SK-N-SH treated with all-trans-retinoic acid at 6 μM for 48 hours (cell line): ENCODE data around the gene PRKCQ.

Experiments
- ATAC-seq: fragments of 200-7000 bp; cut with Tn5 transposase; 3 replicates; pipeline ENCODE4 v1.9.1; 2020; ENCODE audit warnings: mild to moderate bottlenecking, moderate library complexity
- ARNTL ChIP-seq: fragments of 450-650 bp; formaldehyde crosslinking; IDR thresholded peaks from 2 replicates; pipeline ENCODE4 v1.5.0; 2020; ENCODE audit warnings: low read depth, mild to moderate bottlenecking, moderate library complexity, borderline replicate concordance
- BACH2 ChIP-seq: fragments of 250-450 bp; sonication (Bioruptor Pico); IDR thresholded peaks from 2 replicates; pipeline ENCODE4 v1.9.0; 2021; ENCODE audit warnings: mild to moderate bottlenecking, borderline replicate concordance
- CSDC2 ChIP-seq: fragments of 250-450 bp; sonication (Bioruptor Pico); IDR thresholded peaks from 2 replicates; pipeline ENCODE4 v1.5.0; 2020; ENCODE audit warnings: mild to moderate bottlenecking, moderate library complexity
- CSRNP3 ChIP-seq: fragments of 250-450 bp; sonication (Bioruptor Pico); IDR thresholded peaks from 2 replicates; pipeline ENCODE4 v1.5.1; 2021; ENCODE audit warnings: mild to moderate bottlenecking, moderate library complexity
- ESRRG ChIP-seq: fragments of 250-450 bp; sonication (Bioruptor Pico); IDR thresholded peaks from 2 replicates; pipeline ENCODE4 v1.6.1; 2021; ENCODE audit warnings: mild to moderate bottlenecking
- GLIS3 ChIP-seq: fragments of 250-450 bp; sonication (Bioruptor Pico); IDR thresholded peaks from 2 replicates; pipeline ENCODE4 v1.5.0; 2020; ENCODE audit warnings: mild to moderate bottlenecking, moderate library complexity
- ISL1 ChIP-seq: fragments of 250-450 bp; sonication (Bioruptor Pico); IDR thresholded peaks from 2 replicates; pipeline ENCODE4 v2.1.2; 2022; ENCODE audit warnings: mild to moderate bottlenecking, moderate library complexity
- OSR1 ChIP-seq: fragments of 250-450 bp; sonication (Bioruptor Pico); IDR thresholded peaks from 2 replicates; pipeline ENCODE4 v1.8.0; 2022; ENCODE audit warnings: moderate library complexity, mild to moderate bottlenecking, inconsistent platforms
- PATZ1 ChIP-seq: fragments of 250-450 bp; sonication (Bioruptor Pico); IDR thresholded peaks from 2 replicates; pipeline ENCODE4 v1.8.0; 2020; ENCODE audit warnings: mild to moderate bottlenecking, moderate library complexity, borderline replicate concordance
- PPARA ChIP-seq: fragments of 250-450 bp; sonication (Bioruptor Pico); IDR thresholded peaks from 2 replicates; pipeline ENCODE4 v1.5.0; 2020; ENCODE audit warnings: mild to moderate bottlenecking, borderline replicate concordance
- RARB ChIP-seq: fragments of 250-450 bp; sonication (Bioruptor Pico); IDR thresholded peaks from 2 replicates; pipeline ENCODE4 v1.8.0; 2021; ENCODE audit warnings: mild to moderate bottlenecking, moderate library complexity
- SNAI2 ChIP-seq: fragments of 250-450 bp; sonication (Bioruptor Pico); IDR thresholded peaks from 2 replicates; pipeline ENCODE4 v1.5.0; 2020; ENCODE audit warnings: mild to moderate bottlenecking, moderate library complexity
- TCF4 ChIP-seq: fragments of 250-450 bp; sonication (Bioruptor Pico); IDR thresholded peaks from 2 replicates; pipeline ENCODE4 v1.8.0; 2021; ENCODE audit warnings: mild to moderate bottlenecking, moderate library complexity, borderline replicate concordance
- TOX ChIP-seq: fragments of 250-450 bp; sonication (Bioruptor Pico); IDR thresholded peaks from 2 replicates; pipeline ENCODE4 v1.8.0; 2021; ENCODE audit warnings: mild to moderate bottlenecking, moderate library complexity, borderline replicate concordance
- ZC3H10 ChIP-seq: fragments of 250-450 bp; sonication (Bioruptor Pico); IDR thresholded peaks from 2 replicates; pipeline ENCODE4 v1.5.1; 2021; ENCODE audit warnings: mild to moderate bottlenecking, moderate library complexity
- ZFP3 ChIP-seq: fragments of 250-450 bp; sonication (Bioruptor Pico); IDR thresholded peaks from 2 replicates; pipeline ENCODE4 v1.5.0; 2020; ENCODE audit warnings: mild to moderate bottlenecking, moderate library complexity
- ZFP30 ChIP-seq: fragments of 450-650 bp; formaldehyde crosslinking; IDR thresholded peaks from 2 replicates; pipeline ENCODE4 v1.5.0; 2022; ENCODE audit warnings: mild to moderate bottlenecking, moderate library complexity
- ZNF565 ChIP-seq: fragments of 450-650 bp; formaldehyde crosslinking; conservative IDR thresholded peaks from 2 replicates; pipeline ENCODE4 v1.5.0; 2020; ENCODE audit warnings: low read depth, mild to moderate bottlenecking, moderate library complexity
- ZNF70 ChIP-seq: fragments of 450-650 bp; formaldehyde crosslinking; IDR thresholded peaks from 2 replicates; pipeline ENCODE4 v1.5.0; 2020; ENCODE audit warnings: mild to moderate bottlenecking, moderate library complexity
- ZNF8 ChIP-seq: fragments of 450-650 bp; formaldehyde crosslinking; IDR thresholded peaks from 2 replicates; pipeline ENCODE4 v1.5.0; 2020; ENCODE audit warnings: mild to moderate bottlenecking, moderate library complexity
- TF ChIP-seq, protein P1 (sequence below): fragments of 250-450 bp; sonication (Bioruptor Pico); IDR thresholded peaks from 2 replicates; pipeline ENCODE4 v1.5.1; 2020; ENCODE audit warnings: low read depth, mild to moderate bottlenecking, moderate library complexity
- TF ChIP-seq, protein P2 (sequence below): fragments of 250-450 bp; sonication (Bioruptor Pico); IDR thresholded peaks from 2 replicates; pipeline ENCODE4 v1.5.0; 2020; ENCODE audit warnings: mild to moderate bottlenecking, moderate library complexity
- TF ChIP-seq, protein P3 (sequence below): fragments of 250-450 bp; sonication (Bioruptor Pico); IDR thresholded peaks from 2 replicates; pipeline ENCODE4 v1.8.0; 2021; ENCODE audit warnings: low read depth, mild to moderate bottlenecking, moderate library complexity, borderline replicate concordance

The PRKCQ gene

DNA sequence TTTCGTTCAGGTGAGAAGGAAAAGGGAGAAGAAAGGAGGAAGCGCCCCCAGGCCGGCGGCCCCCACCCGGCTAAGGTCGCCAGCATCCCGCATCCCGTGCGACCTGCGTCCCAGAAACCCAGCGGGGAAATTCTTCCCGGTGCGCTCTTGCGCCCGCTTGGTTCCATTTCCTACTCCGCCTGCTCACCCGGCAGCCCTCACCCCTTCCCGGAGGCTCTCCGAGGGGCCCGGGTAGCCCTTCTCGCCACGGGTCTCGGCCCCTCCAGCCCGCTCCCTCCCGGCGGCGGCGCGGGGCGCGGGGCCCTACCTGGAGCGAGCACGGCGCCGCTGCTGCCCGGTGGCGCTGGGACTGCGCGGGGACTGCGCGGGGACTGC lies at the start of gene PRKCQ:
PRKCQ (minus strand) TSS at position 373 of the 375 bp plus-strand sequence. CDS start 65,141 bp downstream, outside the sequence.
- ATAC-seq: peak; percentile 50
- TF ChIP-seq ISL1 (no peak), CSRNP3 (CRISPR knock-in tag) (no peak), ZFP30 (CRISPR knock-in tag) (no peak), RARB (CRISPR knock-in tag) (no peak), ARNTL (CRISPR knock-in tag) (no peak), BACH2 (CRISPR knock-in tag) (no peak), SNAI2 (CRISPR knock-in tag) (no peak), PPARA (CRISPR knock-in tag) (no peak), TOX (CRISPR knock-in tag) (no peak), ZNF70 (CRISPR knock-in tag) (no peak), ZFP3 (no peak), TCF4 (no peak), PATZ1 (CRISPR knock-in tag) (no peak), ZNF8 (CRISPR knock-in tag) (no peak), CSDC2 (CRISPR knock-in tag) (no peak), GLIS3 (CRISPR knock-in tag) (no peak), ZNF565 (CRISPR knock-in tag) (no peak), ESRRG (no peak)
- TF ChIP-seq, protein P1, sequence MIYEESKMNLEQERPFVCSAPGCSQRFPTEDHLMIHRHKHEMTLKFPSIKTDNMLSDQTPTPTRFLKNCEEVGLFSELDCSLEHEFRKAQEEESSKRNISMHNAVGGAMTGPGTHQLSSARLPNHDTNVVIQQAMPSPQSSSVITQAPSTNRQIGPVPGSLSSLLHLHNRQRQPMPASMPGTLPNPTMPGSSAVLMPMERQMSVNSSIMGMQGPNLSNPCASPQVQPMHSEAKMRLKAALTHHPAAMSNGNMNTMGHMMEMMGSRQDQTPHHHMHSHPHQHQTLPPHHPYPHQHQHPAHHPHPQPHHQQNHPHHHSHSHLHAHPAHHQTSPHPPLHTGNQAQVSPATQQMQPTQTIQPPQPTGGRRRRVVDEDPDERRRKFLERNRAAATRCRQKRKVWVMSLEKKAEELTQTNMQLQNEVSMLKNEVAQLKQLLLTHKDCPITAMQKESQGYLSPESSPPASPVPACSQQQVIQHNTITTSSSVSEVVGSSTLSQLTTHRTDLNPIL (CRISPR knock-in tag): no peak
- TF ChIP-seq, protein P2, sequence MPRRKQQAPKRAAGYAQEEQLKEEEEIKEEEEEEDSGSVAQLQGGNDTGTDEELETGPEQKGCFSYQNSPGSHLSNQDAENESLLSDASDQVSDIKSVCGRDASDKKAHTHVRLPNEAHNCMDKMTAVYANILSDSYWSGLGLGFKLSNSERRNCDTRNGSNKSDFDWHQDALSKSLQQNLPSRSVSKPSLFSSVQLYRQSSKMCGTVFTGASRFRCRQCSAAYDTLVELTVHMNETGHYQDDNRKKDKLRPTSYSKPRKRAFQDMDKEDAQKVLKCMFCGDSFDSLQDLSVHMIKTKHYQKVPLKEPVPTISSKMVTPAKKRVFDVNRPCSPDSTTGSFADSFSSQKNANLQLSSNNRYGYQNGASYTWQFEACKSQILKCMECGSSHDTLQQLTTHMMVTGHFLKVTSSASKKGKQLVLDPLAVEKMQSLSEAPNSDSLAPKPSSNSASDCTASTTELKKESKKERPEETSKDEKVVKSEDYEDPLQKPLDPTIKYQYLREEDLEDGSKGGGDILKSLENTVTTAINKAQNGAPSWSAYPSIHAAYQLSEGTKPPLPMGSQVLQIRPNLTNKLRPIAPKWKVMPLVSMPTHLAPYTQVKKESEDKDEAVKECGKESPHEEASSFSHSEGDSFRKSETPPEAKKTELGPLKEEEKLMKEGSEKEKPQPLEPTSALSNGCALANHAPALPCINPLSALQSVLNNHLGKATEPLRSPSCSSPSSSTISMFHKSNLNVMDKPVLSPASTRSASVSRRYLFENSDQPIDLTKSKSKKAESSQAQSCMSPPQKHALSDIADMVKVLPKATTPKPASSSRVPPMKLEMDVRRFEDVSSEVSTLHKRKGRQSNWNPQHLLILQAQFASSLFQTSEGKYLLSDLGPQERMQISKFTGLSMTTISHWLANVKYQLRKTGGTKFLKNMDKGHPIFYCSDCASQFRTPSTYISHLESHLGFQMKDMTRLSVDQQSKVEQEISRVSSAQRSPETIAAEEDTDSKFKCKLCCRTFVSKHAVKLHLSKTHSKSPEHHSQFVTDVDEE (CRISPR knock-in tag): no peak

DNA sequence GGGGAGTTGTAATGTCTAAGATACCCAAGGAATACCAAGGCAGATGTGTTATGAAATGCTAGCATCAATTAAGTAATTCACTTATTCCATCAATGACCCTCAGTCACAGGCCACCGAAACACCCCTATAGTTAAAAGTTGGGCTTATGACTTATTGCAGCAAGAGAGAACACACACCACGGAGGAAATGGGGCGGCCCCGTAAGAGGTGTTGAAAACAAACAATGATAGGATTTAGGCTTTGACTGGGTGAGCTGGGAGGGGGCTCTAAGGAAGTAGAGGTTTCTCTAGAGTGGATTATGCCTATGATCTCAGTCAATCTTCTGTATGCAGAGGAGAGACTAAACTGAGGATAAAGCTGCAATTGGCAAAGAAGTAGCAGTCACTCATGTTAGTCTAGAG lies 45.4 kb upstream of the PRKCQ start:
- no peak for ATAC-seq
- TF ChIP-seq BACH2 (CRISPR knock-in tag) (no peak), ESRRG (no peak), SNAI2 (CRISPR knock-in tag) (no peak), ZFP30 (CRISPR knock-in tag) (no peak), ZNF70 (CRISPR knock-in tag) (no peak), ZC3H10 (CRISPR knock-in tag) (no peak), ZFP3 (no peak), PATZ1 (CRISPR knock-in tag) (no peak), PPARA (CRISPR knock-in tag) (no peak), OSR1 (CRISPR knock-in tag) (no peak), ISL1 (no peak), CSDC2 (CRISPR knock-in tag) (no peak), TCF4 (no peak)
- TF ChIP-seq, protein P3, sequence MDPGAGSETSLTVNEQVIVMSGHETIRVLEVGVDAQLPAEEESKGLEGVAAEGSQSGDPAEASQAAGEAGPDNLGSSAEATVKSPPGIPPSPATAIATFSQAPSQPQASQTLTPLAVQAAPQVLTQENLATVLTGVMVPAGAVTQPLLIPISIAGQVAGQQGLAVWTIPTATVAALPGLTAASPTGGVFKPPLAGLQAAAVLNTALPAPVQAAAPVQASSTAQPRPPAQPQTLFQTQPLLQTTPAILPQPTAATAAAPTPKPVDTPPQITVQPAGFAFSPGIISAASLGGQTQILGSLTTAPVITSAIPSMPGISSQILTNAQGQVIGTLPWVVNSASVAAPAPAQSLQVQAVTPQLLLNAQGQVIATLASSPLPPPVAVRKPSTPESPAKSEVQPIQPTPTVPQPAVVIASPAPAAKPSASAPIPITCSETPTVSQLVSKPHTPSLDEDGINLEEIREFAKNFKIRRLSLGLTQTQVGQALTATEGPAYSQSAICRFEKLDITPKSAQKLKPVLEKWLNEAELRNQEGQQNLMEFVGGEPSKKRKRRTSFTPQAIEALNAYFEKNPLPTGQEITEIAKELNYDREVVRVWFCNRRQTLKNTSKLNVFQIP (CRISPR knock-in tag): no peak
- TF ChIP-seq, protein P2 (CRISPR knock-in tag): no peak
